OCI-LY7 (cell line): ENCODE data around the gene KCNJ15.

Experiments used
- EZH2phosphoT487 ChIP-seq: fragments of 200-600 bp; sonication (generic); IDR thresholded peaks from 2 replicates; pipeline ENCODE4 v1.6.1; 2018; ENCODE audit warnings: low read depth, borderline replicate concordance, mild to moderate bottlenecking, mixed run types, antibody characterized with exemption, low read length, moderate library complexity, mixed read lengths
- TF ChIP-seq, protein P1 (sequence below): fragments of 200-600 bp; sonication (generic); conservative IDR thresholded peaks from 2 replicates; pipeline ENCODE4 v1.5.1; 2014; ENCODE audit warnings: mild to moderate bottlenecking, antibody characterized with exemption, low read length, moderate library complexity, mixed read lengths

DNA sequence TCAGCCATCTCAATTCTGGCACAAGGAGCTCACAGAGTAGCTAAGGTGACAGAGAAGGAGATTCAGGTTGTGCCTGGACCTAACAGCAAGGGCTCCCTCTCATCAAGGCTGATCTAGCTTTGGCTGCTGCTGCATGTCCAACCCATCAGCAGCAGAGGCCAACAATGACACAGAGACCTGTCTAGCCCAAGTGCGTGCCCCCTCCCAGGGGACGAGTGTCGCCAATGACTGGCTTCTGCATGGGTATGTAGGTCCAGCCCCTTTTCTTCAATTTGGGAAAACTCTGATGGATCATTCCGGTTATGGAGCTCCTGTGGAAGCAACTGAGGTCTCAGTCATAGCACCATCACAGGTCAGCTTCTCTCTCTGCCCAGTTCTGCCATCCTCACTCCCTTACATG, 83.3 kb downstream of the KCNJ15 start:
- TF ChIP-seq, protein P1, sequence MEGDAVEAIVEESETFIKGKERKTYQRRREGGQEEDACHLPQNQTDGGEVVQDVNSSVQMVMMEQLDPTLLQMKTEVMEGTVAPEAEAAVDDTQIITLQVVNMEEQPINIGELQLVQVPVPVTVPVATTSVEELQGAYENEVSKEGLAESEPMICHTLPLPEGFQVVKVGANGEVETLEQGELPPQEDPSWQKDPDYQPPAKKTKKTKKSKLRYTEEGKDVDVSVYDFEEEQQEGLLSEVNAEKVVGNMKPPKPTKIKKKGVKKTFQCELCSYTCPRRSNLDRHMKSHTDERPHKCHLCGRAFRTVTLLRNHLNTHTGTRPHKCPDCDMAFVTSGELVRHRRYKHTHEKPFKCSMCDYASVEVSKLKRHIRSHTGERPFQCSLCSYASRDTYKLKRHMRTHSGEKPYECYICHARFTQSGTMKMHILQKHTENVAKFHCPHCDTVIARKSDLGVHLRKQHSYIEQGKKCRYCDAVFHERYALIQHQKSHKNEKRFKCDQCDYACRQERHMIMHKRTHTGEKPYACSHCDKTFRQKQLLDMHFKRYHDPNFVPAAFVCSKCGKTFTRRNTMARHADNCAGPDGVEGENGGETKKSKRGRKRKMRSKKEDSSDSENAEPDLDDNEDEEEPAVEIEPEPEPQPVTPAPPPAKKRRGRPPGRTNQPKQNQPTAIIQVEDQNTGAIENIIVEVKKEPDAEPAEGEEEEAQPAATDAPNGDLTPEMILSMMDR, result no peak
- no peak for TF ChIP-seq EZH2phosphoT487
